ENCODE results near the gene HTR6.

DNA sequence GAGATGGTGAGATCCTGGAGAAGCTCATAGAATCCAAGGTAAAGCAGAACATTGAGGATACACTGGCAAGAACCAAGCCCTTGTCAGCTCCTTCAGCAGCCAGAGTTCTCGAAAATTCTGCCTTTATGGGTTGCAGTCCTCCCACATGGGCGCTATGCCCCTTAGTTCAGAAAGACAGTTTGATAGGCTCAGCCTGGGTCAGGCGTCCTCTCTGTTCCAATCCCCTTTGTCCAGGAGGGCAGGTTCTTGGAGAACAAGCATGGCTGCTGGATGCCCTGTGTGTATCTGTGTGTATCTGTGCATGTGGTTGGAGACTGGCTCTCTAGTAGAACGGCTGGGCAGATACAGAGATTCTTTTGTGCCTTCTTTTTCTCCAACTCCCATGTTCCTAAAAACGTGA is 28.6 kb upstream of the HTR6 start:
- TF ChIP-seq, protein P1, sequence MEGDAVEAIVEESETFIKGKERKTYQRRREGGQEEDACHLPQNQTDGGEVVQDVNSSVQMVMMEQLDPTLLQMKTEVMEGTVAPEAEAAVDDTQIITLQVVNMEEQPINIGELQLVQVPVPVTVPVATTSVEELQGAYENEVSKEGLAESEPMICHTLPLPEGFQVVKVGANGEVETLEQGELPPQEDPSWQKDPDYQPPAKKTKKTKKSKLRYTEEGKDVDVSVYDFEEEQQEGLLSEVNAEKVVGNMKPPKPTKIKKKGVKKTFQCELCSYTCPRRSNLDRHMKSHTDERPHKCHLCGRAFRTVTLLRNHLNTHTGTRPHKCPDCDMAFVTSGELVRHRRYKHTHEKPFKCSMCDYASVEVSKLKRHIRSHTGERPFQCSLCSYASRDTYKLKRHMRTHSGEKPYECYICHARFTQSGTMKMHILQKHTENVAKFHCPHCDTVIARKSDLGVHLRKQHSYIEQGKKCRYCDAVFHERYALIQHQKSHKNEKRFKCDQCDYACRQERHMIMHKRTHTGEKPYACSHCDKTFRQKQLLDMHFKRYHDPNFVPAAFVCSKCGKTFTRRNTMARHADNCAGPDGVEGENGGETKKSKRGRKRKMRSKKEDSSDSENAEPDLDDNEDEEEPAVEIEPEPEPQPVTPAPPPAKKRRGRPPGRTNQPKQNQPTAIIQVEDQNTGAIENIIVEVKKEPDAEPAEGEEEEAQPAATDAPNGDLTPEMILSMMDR (IDR thresholded peaks at IDR 0.05), result no peak
- TF ChIP-seq POLR2A (IDR thresholded peaks at IDR 0.05), result no peak

Measured in uterus (tissue), 2 donors.